CD4-positive, alpha-beta T cell treated with Interleukin-17A for 4 hours (primary cell): ENCODE results near the gene ADM2.

Source experiments
- DNase-seq: peaks from one replicate; pipeline ENCODE4 v3.0.0-alpha.2; 2020; ENCODE audit warnings: mixed read lengths

ADM2 gene

DNA sequence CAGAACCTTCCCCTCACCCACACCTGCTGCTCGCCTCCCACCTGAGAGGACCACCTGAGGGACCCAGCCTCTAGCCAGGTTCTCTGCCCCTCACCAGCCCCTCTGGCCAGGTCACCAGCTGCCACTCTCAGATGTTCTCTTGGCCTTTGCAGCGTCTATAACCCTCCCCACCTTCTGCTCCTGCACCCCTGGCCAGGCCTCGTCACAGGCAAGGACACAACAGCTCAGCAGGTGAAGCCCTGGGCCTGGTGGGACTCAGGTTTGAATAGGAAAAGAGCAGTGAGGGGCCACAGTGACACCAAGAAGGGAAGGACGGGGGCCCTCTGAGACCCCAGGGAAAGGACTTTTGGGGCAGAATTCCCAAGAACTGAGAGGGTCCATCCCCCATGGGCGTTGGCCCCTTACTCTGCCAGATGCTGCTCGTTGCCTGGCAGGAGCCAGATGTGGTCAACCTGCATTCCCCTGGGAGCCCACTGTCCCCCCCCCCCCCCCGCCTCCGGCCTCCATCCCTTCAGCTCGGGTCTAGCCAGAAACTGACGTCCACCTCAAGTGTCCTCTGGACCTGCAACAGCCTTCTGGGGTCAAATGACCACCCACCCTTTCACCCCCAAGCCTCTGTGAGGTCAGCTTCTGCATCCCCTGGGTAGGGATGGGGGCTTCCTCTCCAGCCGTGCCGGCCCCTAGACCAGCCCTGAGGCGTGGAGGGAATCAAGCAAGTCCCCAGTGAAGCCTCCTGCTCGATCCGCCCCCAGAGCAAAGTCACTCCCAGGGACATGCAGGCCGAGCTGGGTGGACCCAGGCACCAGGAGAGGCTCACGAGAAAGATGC, 35.2 kb upstream of the ADM2 start:
- DNase-seq: no peak

DNA sequence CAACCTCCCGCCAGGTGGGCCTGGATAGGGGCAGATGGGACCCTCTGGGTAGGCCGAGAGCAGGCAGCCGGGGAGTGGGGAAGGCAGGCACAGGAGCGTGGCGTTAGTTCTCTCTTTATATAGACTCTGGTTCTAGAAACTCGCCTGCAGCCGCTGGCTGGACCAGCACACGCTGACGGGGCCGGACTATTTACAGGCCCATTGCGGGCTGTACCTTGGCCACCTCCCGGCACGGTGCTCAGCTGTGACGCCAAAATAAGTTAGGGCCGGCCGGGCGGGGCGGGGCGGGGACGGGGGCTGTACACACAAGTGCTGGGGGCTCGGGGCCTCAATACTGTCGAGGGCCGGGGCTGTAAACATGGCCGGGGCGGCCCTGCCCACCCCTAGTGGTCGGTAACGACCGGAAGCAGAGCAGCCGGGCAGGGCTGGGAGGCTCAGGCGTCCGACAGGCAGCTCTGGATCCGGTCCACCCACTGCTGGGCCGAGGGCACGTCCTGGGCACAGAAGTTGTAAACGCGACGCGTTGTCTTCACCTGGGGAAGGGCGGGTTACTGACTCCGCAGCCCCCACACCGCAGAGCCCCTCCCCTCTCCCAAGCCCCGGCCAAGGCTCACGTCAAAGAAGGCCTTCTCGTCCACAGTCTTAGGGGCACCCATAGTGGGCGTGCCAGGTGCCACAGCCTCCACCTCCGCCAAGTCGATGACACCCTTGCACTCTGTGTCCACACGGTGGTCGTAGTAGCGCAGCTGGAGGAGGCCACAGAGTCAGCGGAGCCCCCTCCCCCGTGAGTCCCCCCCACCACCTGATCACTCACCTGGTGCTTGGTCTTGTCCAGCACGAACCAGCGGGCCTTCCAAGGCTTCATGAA, 34.4 kb upstream of the ADM2 start:
- DNase-seq: no peak

DNA sequence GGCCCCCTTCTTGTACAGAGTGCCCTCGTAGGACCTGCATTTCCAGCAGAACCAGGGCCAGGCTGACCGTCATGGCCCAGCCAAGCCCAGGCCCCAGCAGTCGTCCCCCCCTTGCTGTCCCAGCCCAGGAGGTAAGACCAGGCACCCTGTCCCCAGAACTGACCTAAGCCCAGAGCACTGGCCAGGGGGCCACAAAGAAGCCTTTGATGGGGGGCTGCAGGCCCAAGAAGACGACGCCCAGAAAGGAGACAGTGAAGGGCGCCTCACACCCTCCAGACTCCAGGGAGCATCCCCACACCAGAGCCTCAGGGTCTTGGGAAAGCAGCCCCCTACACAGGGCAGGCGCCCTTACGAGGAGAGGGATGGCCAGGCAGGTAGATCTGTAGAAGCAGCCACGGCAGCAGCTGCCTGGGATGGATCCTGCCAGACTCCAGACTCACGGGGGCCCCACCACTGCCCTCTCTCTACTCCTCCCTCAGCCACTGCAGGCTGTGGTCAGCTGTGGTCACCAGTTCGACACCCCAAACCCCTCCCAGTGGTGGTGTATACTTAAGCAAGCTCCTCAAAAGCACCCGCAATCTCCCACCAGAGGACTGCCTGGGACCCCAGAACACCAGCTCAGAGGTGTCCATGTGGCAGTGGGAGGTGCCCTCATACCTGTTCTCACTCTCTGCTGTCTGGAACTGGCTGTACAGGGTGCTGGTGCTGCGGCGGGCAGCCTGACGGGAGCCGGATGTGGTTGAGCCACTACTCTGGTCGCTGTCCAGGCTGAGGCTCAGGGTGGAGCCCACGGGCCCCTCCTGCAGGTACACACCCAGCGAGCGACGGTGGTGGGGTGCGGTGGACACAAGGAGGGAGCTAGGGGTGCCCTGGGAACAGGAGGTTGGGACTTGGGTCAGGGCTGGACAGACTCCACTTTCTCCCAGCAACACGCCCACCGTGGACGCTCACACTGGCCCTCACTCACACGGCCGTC, 33.5 kb upstream of the ADM2 start:
- no peak for DNase-seq

DNA sequence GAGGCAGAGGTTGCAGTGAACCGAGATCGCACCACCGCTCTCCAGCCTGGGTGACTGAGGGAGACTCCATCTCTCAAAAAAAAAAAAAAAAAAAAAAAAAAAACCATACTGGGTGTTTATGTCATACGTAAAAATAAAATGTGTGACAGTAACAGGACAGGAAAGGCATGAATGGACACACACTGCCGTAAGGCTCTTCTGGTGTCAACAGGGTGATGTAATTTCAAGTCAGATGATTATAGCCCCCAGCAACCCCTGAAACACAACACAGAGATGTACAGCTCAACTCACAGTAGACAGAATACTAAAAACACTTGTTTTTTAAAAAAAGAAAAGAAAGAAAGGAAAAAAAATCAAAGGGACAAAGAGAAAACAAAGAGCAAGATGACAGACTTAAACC, 28.7 kb upstream of the ADM2 start:
- no peak for DNase-seq

DNA sequence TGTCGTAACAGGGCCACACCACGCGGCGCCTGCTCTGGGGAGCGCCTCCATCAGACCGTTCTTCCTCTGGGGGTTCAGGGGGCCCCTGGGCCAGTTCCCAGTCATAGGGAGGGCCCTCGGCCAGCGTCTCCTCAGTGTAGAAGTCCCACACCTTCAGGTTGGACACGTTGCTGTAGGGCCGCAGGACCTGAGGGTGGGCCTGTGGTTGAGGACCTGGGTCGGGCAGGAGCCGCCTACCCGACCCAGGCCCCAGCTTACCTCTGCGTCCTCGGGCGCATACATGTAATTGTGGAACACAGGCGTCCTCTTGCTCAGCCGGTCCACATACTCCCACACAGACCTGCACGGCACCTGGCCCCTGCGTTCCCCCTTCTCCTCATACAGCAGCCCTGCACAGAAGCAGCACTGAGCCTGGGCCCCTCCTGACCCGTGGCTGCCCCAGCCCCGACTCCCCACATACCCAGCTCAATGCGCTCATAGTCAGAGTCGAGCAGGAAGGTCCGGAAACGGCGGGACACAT, 26.7 kb upstream of the ADM2 start:
- DNase-seq: no peak

DNA sequence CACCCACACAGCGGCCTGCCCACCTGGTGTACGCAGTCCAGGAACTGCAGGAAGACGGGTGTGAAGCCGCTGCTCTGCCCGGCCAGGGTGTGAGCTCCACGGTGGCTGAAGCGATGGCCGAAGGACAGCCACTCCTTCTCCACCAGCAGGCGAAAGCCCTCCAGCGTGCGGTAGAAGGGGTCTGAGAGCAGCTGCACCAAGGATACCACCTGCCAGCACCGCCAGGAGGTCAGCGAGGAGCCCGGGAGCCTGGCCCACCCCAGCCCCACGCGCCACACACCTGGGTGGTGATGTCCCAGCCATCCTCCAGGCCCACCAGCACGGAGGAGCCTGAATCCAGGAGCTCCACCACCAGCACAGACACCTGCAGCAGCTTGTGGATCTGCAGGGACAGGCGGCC, 26.1 kb upstream of the ADM2 start:
- no peak for DNase-seq

DNA sequence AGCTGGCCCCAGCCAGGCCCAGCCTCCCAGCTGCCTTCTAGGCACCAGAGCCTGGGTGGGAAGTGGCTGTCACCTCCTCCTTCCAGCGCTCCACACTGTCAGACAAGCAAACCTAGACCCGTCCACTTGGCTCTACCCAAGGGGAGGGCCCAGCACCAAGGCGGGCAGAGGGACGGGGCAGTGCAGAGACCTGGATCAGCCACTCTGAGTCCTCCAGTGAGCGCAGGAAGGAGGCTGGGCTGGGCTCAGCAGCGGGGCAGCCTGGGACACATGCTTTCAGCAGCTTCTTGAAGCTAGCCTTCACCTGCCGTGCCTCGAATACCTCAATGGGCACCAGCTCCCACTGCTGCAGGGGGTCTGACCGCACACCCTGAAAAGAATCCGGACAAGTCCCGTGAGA, 25.3 kb upstream of the ADM2 start:
- no peak for DNase-seq

DNA sequence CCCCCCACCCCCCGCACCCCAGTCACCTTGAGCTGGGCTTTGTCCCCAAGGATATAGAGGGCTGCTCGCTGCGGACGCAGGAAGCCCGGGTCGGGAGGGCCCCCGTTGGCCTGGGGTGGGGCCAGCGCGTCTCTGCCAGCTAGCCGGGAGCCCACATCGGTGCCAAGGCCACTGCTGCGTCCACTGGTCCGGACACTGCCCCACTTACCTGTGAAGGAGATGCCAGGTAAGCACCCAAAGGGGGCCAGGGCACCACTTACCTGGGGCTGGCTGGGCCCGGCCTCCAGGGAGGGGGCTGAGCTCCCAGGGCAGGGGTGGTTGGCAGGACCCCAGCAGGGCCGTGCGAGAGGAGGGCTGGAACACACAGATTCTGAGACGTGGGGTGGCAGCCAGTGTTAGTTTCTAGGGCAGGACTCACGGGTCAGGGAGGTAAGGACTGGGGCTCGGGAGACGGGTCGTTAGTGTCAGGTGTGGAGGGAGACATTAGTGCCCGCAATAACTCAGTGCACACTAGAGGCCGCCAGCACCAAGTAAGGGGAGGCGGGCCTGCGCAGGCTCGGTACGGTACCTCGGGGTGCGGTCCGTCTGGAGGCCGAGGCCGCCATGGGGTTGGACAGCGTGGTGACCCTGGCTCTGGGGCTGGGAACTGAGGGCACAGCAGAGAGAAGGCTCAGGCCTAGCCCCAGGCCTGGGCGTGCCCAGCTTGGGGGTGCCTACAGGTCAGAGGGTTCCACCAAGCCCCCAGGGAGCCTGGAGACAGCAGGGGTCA, 24.7 kb upstream of the ADM2 start:
- DNase-seq: peak; percentile 38

DNA sequence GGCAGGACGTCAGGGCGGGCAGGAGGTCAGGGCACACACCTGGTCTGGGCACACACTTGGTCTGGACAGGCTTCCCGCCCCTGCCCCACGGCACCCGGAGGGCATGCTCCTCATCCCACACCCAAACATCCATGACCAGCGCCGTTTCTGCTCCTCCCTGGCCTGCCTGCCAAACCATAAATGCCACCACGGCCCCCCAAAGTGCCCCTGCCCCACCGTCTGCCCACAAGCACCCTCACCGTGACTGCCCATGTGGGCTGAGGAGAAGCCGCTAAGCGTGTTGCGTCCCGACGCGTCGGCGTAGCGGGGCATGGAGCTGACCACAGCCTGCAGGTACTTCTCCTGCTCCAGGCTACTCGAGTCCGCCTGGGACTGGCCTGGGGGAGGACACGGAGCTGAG, 22.3 kb upstream of the ADM2 start:
- DNase-seq: no peak

DNA sequence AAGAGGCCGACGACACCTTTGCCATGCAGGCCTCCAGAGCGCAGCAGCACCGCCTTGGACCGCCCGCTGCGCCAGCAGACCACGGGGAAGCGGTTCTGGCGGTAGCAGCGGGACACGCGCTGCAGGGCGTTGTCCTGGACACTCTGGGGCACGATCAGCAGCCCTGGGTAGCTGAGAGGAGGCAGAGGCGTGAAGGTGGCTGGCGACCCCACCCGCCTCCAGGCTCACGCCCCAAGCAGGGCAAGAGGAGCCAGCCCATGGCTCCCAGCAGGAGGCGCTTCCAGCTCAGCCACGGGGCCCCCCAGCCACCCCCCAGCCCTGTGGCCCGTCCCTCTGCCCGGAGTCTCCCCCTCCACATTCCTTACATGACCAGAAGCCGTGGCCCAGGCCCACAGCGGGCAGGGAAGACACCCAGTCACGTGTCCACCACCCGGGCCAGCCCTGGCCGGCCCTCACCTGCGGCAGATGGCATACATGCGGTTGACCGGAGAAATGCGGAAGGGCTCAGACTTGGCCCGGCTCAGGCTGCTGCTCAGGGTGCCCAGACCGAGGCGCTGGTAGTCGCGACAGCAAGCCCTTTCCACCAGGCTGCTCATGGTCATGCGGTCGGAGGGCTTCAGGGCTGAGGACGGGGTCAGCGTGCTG, 21.7 kb upstream of the ADM2 start:
- DNase-seq: peak; percentile 38

DNA sequence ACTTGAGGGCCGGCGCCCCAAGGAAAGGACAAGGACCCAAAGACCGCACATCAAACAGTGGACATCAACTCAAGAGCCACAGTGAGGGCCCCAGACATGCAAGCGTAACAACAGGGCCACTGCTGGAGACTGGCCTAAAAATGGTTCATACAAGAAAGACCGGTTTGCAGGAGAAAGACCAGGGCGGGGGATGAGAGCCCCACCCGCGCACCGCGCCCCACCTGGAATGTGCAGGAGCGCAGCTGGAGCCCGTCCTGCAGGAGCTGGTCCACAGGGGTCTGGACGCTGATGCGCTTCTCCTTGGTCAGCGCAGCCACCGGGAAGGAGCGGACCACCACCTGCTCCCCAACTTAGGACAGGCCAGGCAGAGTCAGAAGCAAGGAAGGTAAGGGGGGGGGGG, 20.4 kb upstream of the ADM2 start:
- DNase-seq: no peak

DNA sequence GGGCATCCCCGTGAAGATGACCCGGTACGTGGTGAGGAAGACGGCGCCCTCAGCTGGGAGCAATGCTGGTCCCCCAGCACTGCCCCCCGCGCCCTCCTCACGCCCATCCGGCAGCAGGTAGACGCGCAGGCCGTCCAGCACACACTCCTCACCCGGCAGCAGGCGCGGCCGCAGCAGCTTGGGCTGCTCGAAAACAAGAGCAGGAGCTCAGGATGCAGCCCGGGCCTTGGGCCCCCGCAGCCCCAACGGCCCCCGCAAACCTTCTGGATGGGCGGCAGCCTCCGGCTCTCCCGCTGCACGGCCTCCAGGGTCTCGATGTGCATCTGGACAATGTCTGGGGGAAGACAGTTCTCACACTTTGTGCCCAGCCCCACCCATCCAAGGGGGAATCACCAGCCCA, 19.8 kb upstream of the ADM2 start:
- no peak for DNase-seq

DNA sequence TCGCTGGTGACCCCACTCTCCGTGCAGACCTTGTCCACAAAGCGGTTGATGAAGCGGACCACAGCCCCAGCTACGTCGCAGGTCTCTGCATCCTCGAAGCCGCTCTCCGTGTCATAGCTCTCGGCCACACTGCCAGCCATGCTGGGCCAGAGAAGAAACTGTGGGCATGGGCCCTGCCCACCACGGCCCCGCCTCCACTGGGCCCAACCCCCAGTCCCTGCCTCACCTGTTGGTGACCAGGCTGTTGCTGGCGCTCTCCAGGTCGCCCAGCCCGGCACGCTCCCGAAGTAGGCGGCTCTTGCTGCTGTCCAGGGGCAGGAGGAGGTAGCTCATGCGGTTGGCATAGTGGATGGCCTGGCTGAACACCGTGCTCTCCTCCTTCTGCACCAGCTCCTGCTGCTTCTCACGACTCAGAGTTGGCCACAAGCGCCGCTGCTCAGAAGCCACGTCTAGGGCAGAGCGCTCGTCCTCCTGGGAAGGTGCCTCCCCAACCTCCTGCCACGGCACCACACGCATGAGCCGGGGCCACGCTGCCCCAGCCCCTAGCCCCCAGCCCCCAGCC, 19.3 kb upstream of the ADM2 start:
- DNase-seq: no peak

DNA sequence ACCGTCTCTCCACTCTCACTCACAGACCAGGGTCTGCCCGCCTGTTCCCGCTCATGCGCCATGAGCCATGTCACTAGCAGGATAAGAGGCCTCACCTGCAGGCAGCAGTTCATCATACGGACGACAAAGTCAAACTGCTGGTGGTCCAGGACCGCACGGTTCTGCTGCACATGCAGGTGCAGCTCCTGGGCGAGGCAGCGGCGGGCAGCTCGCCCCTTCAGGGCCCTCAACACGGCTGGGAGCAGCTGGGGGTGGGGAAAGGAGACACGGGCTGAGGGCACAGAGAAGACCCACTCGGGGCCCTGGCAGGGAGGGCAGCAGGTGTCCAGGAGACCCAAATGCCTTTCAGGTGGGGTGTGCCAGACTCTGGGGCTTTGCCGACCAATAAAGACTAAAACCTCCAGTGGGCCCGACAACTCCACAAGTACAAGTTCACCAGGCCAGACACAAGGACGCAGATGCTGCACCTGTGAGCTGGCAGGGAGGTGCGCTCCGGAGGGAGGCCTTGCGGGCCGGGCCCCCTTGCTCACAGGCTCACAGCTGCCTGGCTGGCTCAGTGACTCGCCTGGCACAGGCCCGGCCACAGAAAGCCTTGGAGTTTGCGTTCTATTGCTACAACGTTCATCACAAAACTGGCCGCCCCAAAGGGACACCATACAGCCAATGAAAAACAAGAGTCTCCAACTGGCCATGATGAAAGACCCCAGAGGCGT, 18.0 kb upstream of the ADM2 start:
- DNase-seq: no peak

DNA sequence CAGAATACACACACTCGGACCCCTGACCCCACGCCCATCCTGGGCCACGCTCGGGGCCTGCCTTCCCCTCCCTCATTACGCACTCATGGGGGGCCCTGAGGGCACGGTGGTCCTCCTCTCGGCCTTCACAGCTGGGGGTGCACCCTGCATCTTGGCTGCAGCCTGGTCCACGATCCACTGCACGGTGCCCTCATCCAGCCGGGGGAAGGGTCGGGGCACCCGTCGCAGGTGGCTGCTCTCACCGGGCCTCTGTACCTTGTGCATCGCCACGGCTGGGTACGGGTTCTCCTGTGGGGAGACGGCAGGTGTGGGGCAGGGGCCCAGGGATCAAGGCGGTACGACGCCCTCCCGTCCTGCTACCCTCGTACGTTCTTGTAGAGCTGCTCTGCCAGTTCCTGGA, 16.9 kb upstream of the ADM2 start:
- DNase-seq: no peak

DNA sequence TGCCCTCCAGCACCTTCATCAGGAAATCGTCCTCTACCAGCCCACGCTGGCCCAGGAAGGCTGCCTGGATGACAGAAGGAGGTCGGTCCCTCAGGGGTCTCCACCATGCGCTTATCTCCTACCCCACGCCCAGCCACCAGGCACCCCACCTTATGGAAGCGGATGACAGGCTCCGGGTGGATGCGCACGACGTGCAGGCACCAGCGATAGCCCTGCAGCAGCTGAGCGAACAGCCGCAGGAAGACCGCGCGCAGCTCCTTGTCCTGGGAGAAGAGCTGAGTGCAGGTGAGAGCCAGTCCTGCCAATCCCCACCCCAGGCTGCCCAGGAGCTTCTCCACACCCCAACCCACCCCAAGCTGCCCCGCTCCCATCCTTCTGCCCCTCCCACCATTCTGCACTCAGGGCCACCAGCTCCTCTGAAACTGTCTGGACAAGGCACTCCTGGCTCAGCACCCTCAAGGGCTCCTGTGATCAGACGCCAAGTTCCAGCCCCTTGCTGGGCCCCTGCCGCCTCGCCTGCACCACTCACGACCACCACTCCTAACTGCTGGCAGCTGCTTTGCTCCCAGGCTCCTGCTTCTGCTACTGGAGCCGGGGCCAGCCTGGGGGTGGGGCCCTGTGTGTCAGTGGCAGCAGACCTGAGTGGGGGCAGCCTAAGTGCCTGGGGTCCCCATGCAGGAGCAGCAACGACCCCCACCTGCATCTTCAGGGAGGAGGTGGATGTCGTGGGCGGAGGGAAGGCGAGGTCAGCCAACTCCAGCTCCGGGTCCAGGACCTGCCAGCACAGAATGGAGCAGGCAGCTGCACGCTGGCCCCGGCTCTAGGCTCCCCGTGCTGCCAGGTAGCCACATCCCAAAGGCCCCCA, 16.0 kb upstream of the ADM2 start:
- no peak for DNase-seq

DNA sequence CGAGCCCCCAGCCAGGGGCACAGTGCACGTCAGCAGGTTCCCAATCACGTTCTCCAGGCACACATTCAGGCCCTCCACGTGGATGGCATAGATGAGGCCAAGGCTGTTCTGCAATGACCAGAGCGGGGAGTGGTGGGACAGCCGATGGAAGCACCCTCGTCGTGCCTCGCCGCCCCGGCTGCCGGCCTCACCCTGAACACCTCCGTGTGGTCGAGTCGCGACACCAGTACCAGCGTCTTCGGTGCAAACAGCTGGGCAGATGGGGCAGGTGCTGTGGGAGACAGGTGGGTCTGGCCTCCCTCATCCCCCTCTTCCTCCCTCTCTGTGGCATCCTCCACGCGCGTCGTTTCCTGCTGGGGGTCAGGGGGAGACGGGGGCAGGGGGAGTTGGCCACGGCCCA, 14.0 kb upstream of the ADM2 start:
- no peak for DNase-seq

DNA sequence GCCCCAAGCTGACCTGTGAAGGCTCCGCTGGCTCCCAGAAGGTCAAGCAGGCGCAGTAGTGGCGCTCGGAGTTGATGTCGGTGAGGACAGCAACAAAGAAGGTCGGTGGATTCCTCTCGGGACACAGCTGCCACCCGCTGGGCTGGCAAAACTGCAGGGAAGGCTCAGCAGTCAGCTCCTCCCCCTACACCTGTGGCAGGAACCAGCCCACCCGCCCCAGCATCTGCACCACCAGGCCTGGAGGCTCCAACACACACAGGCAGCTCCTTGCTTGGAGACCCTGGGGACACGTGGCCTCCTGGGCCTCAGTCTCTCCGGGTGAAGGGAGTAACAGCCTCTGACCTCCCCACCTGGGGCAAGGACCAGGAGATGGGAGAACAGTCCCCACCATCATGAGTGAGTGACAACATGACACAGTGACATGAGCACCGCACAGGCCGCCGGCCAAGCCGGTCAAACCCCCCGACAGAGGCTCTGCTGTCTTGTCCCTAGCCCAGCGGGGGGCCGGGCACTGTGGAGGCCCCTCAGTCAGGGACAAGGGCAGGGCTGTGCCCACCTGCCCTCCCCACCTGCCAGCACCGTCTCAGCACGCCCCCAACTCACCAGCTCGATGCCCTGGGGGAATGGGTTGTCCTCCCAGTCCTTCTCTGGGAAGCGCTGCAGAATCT, 13.4 kb upstream of the ADM2 start:
- no peak for DNase-seq

DNA sequence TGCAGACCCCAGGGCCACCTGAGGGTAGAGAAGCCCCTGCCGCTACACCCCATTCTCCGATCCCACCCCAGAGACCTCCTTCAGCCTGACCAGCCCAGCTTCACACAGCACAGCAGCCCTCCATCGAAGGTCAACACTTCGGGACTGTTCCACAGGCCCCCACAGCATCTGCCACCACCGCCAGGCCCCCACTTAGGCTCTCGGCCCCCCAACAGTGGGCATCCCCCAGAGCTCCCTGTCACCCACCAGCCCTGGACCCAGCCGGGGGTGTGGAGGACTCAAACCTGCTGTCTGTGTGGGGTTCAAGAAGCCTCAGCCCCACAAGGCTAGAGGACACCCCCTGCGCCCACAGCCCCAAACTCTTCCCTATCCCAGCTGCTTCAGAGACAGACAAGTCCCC, 12.7 kb upstream of the ADM2 start:
- no peak for DNase-seq
